Prostate gland (tissue), 2 donors: Measurements from ENCODE around the gene ZFP28.

Source experiments
- CTCF ChIP-seq, 4 experiments: fragments of 200-600 bp in 2 of 4; fragments of 450-650 bp in 2 of 4; sonication (generic) in 2 of 4; IDR thresholded peaks; 1 replicate in 3 of 4; 2 replicates in 1 of 4; pipeline ENCODE4 v1.5.1; 2016 to 2019; ENCODE audit warnings: antibody characterized with exemption in 4 of 4, mild to moderate bottlenecking in 2 of 4, moderate library complexity in 2 of 4
- POLR2AphosphoS5 ChIP-seq: sonication (generic); formaldehyde crosslinking; IDR thresholded peaks from one replicate; pipeline ENCODE4 v1.6.1; 2017; ENCODE audit warnings: antibody characterized with exemption

GRCh38 chr19:56601375-56601774 is 62.6 kb downstream of the ZFP28 start:
- TF ChIP-seq CTCF (IDR thresholded peaks at IDR 0.05) (no peak), POLR2AphosphoS5 (no peak)
